PC-3 (cell line): Measurements from ENCODE around the gene MEF2B. TPM values are rescaled to one million over a fixed set of nuclear protein-coding genes. Genes with fewer than 3 reads are reported as not detected.

ENCODE experiments used
- ATAC-seq: fragments of 200-7000 bp; cut with Tn5 transposase; 2 replicates; pipeline ENCODE4 v1.9.1; 2020; ENCODE audit warnings: mild to moderate bottlenecking, moderate library complexity
- BruUV-seq: library from RNA; stranded (reverse); fragments of 400-500 nt; replicated peaks from 2 replicates; lab custom pipeline; 2021; lab: Mats Ljungman, UMichigan
- CTCF ChIA-PET: fragments of 300-600 bp; sonication (Branson Sonifier 250); formaldehyde crosslinking; loops from one replicate; lab custom pipeline; 2022; ENCODE audit warnings: antibody characterized with exemption; lab: Charles Lee
- POLR2A ChIA-PET: fragments of 300-600 bp; sonication (Branson Sonifier 250); formaldehyde crosslinking; loops from one replicate; lab custom pipeline; 2022; ENCODE audit warnings: antibody characterized with exemption; ENCODE audit not compliant: unreplicated experiment; lab: Charles Lee
- DNase-seq: peaks from one replicate; pipeline ENCODE4 v3.0.0-alpha.2; 2015
- H2AFZ ChIP-seq: fragments of 300-600 bp; sonication (generic); 2 replicates; pipeline ENCODE4 v1.6.0; 2016; ENCODE audit warnings: antibody characterized with exemption, low read length
- H3F3A ChIP-seq: fragments of 300-600 bp; sonication (generic); one replicate; pipeline ENCODE4 v1.6.0; 2017; ENCODE audit warnings: antibody characterized with exemption, low read length, control low read depth, mild to moderate bottlenecking; ENCODE audit not compliant: unreplicated experiment
- H3K27ac ChIP-seq: fragments of 300-600 bp; sonication (generic); 2 replicates; pipeline ENCODE4 v1.5.1; 2016; ENCODE audit warnings: mild to moderate bottlenecking, low read length
- H3K27me3 ChIP-seq: fragments of 300-600 bp; sonication (generic); 2 replicates; pipeline ENCODE4 v1.6.1; 2016; ENCODE audit warnings: low read length, mixed read lengths
- H3K36me3 ChIP-seq: fragments of 300-600 bp; sonication (generic); 2 replicates; pipeline ENCODE4 v1.6.1; 2016; ENCODE audit warnings: low read depth, mixed run types, low read length, mixed read lengths
- H3K4me1 ChIP-seq: fragments of 300-600 bp; sonication (generic); 2 replicates; pipeline ENCODE4 v1.5.1; 2016; ENCODE audit warnings: low read length; ENCODE audit not compliant: insufficient read depth
- H3K4me2 ChIP-seq: fragments of 300-600 bp; sonication (generic); 2 replicates; pipeline ENCODE4 v1.6.0; 2016; ENCODE audit warnings: low read length
- H3K4me3 ChIP-seq: fragments of 300-600 bp; sonication (generic); 2 replicates; pipeline ENCODE4 v1.5.1; 2016; ENCODE audit warnings: mild to moderate bottlenecking, low read length, mixed read lengths
- H3K79me2 ChIP-seq: fragments of 300-600 bp; sonication (generic); 2 replicates; pipeline ENCODE4 v1.6.1; 2017; ENCODE audit warnings: low read length, mixed read lengths
- H3K9ac ChIP-seq: fragments of 300-600 bp; sonication (generic); 2 replicates; pipeline ENCODE4 v1.6.0; 2016; ENCODE audit warnings: mild to moderate bottlenecking, low read length
- H3K9me2 ChIP-seq: fragments of 300-600 bp; sonication (generic); replicated peaks from 2 replicates; pipeline ENCODE4 v1.6.1; 2016; ENCODE audit warnings: mixed run types, low read length, mixed read lengths
- H3K9me3 ChIP-seq: fragments of 300-600 bp; sonication (generic); 2 replicates; pipeline ENCODE4 v1.6.1; 2016; ENCODE audit warnings: low read length, mixed read lengths
- H4K20me1 ChIP-seq: fragments of 300-600 bp; sonication (generic); 2 replicates; pipeline ENCODE4 v1.6.1; 2016; ENCODE audit warnings: low read length, mixed read lengths
- EZH2 ChIP-seq: fragments of 300-600 bp; sonication (generic); IDR thresholded peaks from one replicate; pipeline ENCODE4 v1.6.1; 2017; ENCODE audit warnings: antibody characterized with exemption, mild to moderate bottlenecking, low read length; ENCODE audit not compliant: unreplicated experiment
- EZH2phosphoT487 ChIP-seq: fragments of 300-600 bp; sonication (generic); IDR thresholded peaks from 2 replicates; pipeline ENCODE4 v1.6.1; 2018; ENCODE audit warnings: mild to moderate bottlenecking, antibody characterized with exemption, low read length, borderline replicate concordance
- intact Hi-C: fragments of 100-400 bp; cut with micrococcal nuclease; formaldehyde crosslinking; loops from 2 replicates; pipeline ENCODE4 v1.9.0; 2023
- total RNA-seq: library from RNA; depleted of rRNA; stranded (reverse); fragments of >200 nt; gene quantifications from 2 replicates; pipeline ENCODE4 v1.2.3, GENCODE V29; 2014
- TF ChIP-seq, protein P1 (sequence below): fragments of 300-600 bp; sonication (generic); conservative IDR thresholded peaks from 2 replicates; pipeline ENCODE4 v1.5.1; 2017; ENCODE audit warnings: antibody characterized with exemption, low read depth, mild to moderate bottlenecking, low read length

MEF2B gene
- total RNA-seq, 1 experiment from 2014 or later = 0.22 TPM

DNA sequence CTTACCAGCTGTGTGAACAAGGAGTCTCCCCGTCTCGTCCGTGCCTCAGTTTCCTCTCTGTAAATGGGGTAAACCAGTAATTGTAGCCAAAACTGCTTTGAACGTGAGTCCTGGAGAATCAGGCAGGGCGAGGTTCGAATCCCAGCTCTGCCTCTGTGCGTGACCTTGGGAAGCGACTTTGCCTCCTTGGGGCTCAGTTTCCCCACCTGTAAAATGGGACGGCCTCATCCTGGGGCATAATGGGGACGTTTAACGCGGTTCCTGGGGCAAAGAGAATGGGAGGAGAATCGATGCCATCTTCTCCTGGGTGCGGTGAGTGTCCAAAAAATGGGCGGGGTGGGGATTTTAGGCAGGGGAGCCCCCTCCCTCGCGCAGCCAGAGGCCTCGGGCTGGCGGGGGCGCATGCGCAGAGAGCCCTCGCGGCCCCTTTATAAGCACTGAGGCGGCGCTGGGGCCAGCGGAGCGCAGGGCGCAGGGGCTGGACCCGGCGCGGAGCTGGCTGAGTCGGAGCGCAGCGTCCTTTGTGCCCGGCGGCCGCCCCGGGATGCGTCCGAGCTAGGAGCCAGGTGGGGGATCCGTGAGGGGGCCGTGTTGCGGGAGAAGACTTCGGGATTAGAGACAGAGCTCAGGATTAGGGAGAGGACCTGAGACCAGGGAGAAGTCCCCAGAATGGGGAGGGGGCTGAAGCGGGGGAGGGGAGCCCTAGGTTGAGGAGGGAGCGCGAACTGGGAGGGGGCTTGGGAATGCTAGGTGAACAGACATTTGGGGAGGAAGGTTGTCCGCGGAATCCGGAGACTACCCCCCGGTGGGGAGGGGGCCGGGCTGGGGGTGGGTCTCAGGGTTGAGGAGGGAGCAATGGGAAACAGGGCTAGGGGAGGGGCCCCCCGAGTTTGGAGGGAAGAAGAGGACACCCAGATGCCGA is 41.7 kb upstream of the MEF2B start, which contains the start of gene NCAN:
TSS of gene NCAN (plus strand) at position 460 of the 922 bp plus-strand sequence. CDS start 4,996 bp downstream, outside the sequence.
- DNase-seq = no peak
- Histone ChIP-seq H2AFZ (no peak within 1 kb of the TSS), H3K4me1 (no peaks in the 10 kb centered on the region), H4K20me1 (no peaks in the 10 kb centered on the region), H3K9me2 (no peaks in the 10 kb centered on the region), H3K79me2 (no peaks in the 10 kb centered on the region), H3F3A (no peaks in the 10 kb centered on the region), H3K27me3 (peaks cover 8% of the 10 kb centered on the region), H3K4me2 (no peak within 1 kb of the TSS), H3K4me3 (no peak within 1 kb of the TSS), H3K9ac (no peak within 1 kb of the TSS), H3K27ac (no peak within 1 kb of the TSS), H3K36me3 (no peaks in the 10 kb centered on the region), H3K9me3 (no peaks in the 10 kb centered on the region)
- no TSS peak for BruUV-seq
- ChIA-PET POLR2A (no interaction called here), CTCF (no interaction called here)
- intact Hi-C loops = no loop called here
- TF ChIP-seq EZH2 = no peak
- no peak for TF ChIP-seq EZH2phosphoT487
- TF ChIP-seq, protein P1, sequence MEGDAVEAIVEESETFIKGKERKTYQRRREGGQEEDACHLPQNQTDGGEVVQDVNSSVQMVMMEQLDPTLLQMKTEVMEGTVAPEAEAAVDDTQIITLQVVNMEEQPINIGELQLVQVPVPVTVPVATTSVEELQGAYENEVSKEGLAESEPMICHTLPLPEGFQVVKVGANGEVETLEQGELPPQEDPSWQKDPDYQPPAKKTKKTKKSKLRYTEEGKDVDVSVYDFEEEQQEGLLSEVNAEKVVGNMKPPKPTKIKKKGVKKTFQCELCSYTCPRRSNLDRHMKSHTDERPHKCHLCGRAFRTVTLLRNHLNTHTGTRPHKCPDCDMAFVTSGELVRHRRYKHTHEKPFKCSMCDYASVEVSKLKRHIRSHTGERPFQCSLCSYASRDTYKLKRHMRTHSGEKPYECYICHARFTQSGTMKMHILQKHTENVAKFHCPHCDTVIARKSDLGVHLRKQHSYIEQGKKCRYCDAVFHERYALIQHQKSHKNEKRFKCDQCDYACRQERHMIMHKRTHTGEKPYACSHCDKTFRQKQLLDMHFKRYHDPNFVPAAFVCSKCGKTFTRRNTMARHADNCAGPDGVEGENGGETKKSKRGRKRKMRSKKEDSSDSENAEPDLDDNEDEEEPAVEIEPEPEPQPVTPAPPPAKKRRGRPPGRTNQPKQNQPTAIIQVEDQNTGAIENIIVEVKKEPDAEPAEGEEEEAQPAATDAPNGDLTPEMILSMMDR = no peak
- no peak for ATAC-seq

- no peaks in the 10 kb centered on the region for H3K79me2 ChIP-seq
- no peak overlapping the region for H3K4me3 ChIP-seq
- no peak overlapping the region for H2AFZ ChIP-seq
- ChIA-PET CTCF (no interaction called here), POLR2A (no interaction called here)
- no peaks in the 10 kb centered on the region for H3F3A ChIP-seq
- intact Hi-C loops = no loop called here
- DNase-seq (no peak), ATAC-seq (no peak)
- H3K4me1 ChIP-seq = no peaks in the 10 kb centered on the region
- no peaks in the 10 kb centered on the region for H3K9me3 ChIP-seq
- TF ChIP-seq, protein P1 = no peak
- TF ChIP-seq EZH2phosphoT487 = no peak
- TF ChIP-seq EZH2 = no peak
- H3K9me2 ChIP-seq = no peaks in the 10 kb centered on the region
- no peak overlapping the region for H3K4me2 ChIP-seq
- no peaks in the 10 kb centered on the region for H4K20me1 ChIP-seq
- no TSS peak for BruUV-seq
- H3K27ac ChIP-seq = no peak overlapping the region
- H3K9ac ChIP-seq = no peak overlapping the region
- peaks cover 8% of the 10 kb centered on the region for H3K27me3 ChIP-seq
- no peaks in the 10 kb centered on the region for H3K36me3 ChIP-seq
Observed at GRCh38 chr19:19209372-19209771, 39.3 kb upstream of the MEF2B start.
